ENCODE measurements around the gene MUC2. TPM values are rescaled to one million over a fixed set of nuclear protein-coding genes. Genes with fewer than 3 reads are reported as not detected.

Gene MUC2
- total RNA-seq, 1 donor from 2014 or later = 2.7 TPM

- H3K27me3 Mint-ChIP-seq = no peaks in the 10 kb centered on the region
- H3K9me3 Mint-ChIP-seq = no peaks in the 10 kb centered on the region
- no peaks in the 10 kb centered on the region for H3K36me3 Mint-ChIP-seq
- H3K4me1 Mint-ChIP-seq (ENCODE audit: unreplicated experiment) = no peaks in the 10 kb centered on the region
- H3K4me3 Mint-ChIP-seq = no peak overlapping the region
- no peak for DNase-seq (ENCODE audit: extremely low spot score, unreplicated experiment)
- TF ChIP-seq CTCF (conservative IDR thresholded peaks at IDR 0.05) = no peak
- H3K27ac Mint-ChIP-seq = no peak overlapping the region
Observed at GRCh38 chr11:1030556-1030955, 44.1 kb upstream of the MUC2 start.

GRCh38 chr11:1031121-1031899 lies 43.4 kb upstream of the MUC2 start:
- no peak for DNase-seq (ENCODE audit: extremely low spot score, unreplicated experiment)
- Mint-ChIP-seq H3K27me3 (no peaks in the 10 kb centered on the region), H3K27ac (no peak overlapping the region), H3K36me3 (no peaks in the 10 kb centered on the region), H3K4me3 (no peak overlapping the region), H3K9me3 (no peaks in the 10 kb centered on the region), H3K4me1 (ENCODE audit: unreplicated experiment) (no peaks in the 10 kb centered on the region)
- no peak for TF ChIP-seq CTCF (conservative IDR thresholded peaks at IDR 0.05)

GRCh38 chr11:1032310-1032891 lies 42.3 kb upstream of the MUC2 start:
- H3K4me3 Mint-ChIP-seq = no peak overlapping the region
- H3K27ac Mint-ChIP-seq = no peak overlapping the region
- no peaks in the 10 kb centered on the region for H3K9me3 Mint-ChIP-seq
- no peaks in the 10 kb centered on the region for H3K27me3 Mint-ChIP-seq
- H3K4me1 Mint-ChIP-seq (ENCODE audit: unreplicated experiment) = no peaks in the 10 kb centered on the region
- no peak for DNase-seq (ENCODE audit: extremely low spot score, unreplicated experiment)
- no peak for TF ChIP-seq CTCF (conservative IDR thresholded peaks at IDR 0.05)
- H3K36me3 Mint-ChIP-seq = no peaks in the 10 kb centered on the region

- Mint-ChIP-seq H3K27ac (no peak overlapping the region), H3K4me1 (ENCODE audit: unreplicated experiment) (no peaks in the 10 kb centered on the region)
Observed at GRCh38 chr11:1033016-1033798, 41.5 kb upstream of the MUC2 start.

GRCh38 chr11:1034001-1034400 lies 40.7 kb upstream of the MUC2 start:
- H3K4me1 Mint-ChIP-seq (ENCODE audit: unreplicated experiment) = no peaks in the 10 kb centered on the region

More at GRCh38 chr11:1033016-1033798, 41.5 kb upstream of the MUC2 start:
- H3K9me3 Mint-ChIP-seq = no peaks in the 10 kb centered on the region
- no peaks in the 10 kb centered on the region for H3K27me3 Mint-ChIP-seq
- TF ChIP-seq CTCF (conservative IDR thresholded peaks at IDR 0.05) = no peak
- no peak overlapping the region for H3K4me3 Mint-ChIP-seq
- no peak for DNase-seq (ENCODE audit: extremely low spot score, unreplicated experiment)
- no peaks in the 10 kb centered on the region for H3K36me3 Mint-ChIP-seq

More at GRCh38 chr11:1034001-1034400, 40.7 kb upstream of the MUC2 start:
- Mint-ChIP-seq H3K27me3 (peaks cover 1% of the 10 kb centered on the region), H3K36me3 (no peaks in the 10 kb centered on the region), H3K27ac (no peak overlapping the region), H3K9me3 (no peaks in the 10 kb centered on the region), H3K4me3 (no peak overlapping the region)
- TF ChIP-seq CTCF (conservative IDR thresholded peaks at IDR 0.05) = no peak
- no peak for DNase-seq (ENCODE audit: extremely low spot score, unreplicated experiment)

Data from type B pancreatic cell (in vitro differentiated cells).